Ureter (tissue), 1 donor: ENCODE measurements around the gene KCTD8. TPM values are rescaled to one million over a fixed set of nuclear protein-coding genes. Genes with fewer than 3 reads are reported as not detected.
A peak's percentile ranks its signal among the peaks of the same experiment; 100 is the strongest.

Experiments used
- DNase-seq: peaks from one replicate; pipeline ENCODE4 v3.0.0-alpha.2; 2020; ENCODE audit warnings: low spot score
- total RNA-seq: library from RNA; stranded (reverse); gene quantifications from one replicate; pipeline ENCODE4 v1.2.4, GENCODE V29; 2023
- donor health status: DM: yes; HTN: yes; CAD: no.

The KCTD8 gene
- total RNA-seq, result 1.0 TPM

- peak; percentile 85 for DNase-seq
These were observed at the start of gene KCTD8 for GRCh38 chr4:44448521-44449461. Gene KCTD8 (minus strand): TSS chr4:44448809.

GRCh38 chr4:44494810-44495701 lies 46.4 kb upstream of the KCTD8 start:
- DNase-seq, result no peak

GRCh38 chr4:44493924-44494323 lies 45.3 kb upstream of the KCTD8 start:
- DNase-seq, result no peak

- no peak for DNase-seq
These were observed 38.7 kb upstream of the KCTD8 start for GRCh38 chr4:44487341-44487740.

- DNase-seq, result no peak
These were observed 31.1 kb upstream of the KCTD8 start for GRCh38 chr4:44479731-44480130.

GRCh38 chr4:44462259-44462658 lies 13.7 kb upstream of the KCTD8 start:
- DNase-seq, result no peak

GRCh38 chr4:44447563-44448504 lies 775 bp downstream of the KCTD8 start:
- DNase-seq, result peak; percentile 47

GRCh38 chr4:44446801-44447562 lies 1.6 kb downstream of the KCTD8 start:
- no peak for DNase-seq

- no peak for DNase-seq
These were observed 2.4 kb downstream of the KCTD8 start for GRCh38 chr4:44446191-44446590.

GRCh38 chr4:44438687-44439086 lies 9.9 kb downstream of the KCTD8 start:
- DNase-seq, result no peak

- no peak for DNase-seq
These were observed 14.4 kb downstream of the KCTD8 start for GRCh38 chr4:44434247-44434646.

GRCh38 chr4:44425614-44426208 lies 22.9 kb downstream of the KCTD8 start:
- DNase-seq, result no peak

- DNase-seq, result no peak
These were observed 25.7 kb downstream of the KCTD8 start for GRCh38 chr4:44422912-44423311.

- no peak for DNase-seq
These were observed 27.1 kb downstream of the KCTD8 start for GRCh38 chr4:44421330-44422065.

- DNase-seq, result no peak
These were observed 33.4 kb downstream of the KCTD8 start for GRCh38 chr4:44415251-44415650.

- no peak for DNase-seq
These were observed 80.0 kb downstream of the KCTD8 start for GRCh38 chr4:44368413-44369167.

GRCh38 chr4:44354172-44354571 lies 94.4 kb downstream of the KCTD8 start:
- no peak for DNase-seq

GRCh38 chr4:44351069-44351468 lies 97.5 kb downstream of the KCTD8 start:
- DNase-seq, result no peak

GRCh38 chr4:44342800-44343199 lies 105.8 kb downstream of the KCTD8 start:
- DNase-seq, result no peak
